ENCODE data around the gene S100A9. TPM values are rescaled to one million over a fixed set of nuclear protein-coding genes. Genes with fewer than 3 reads are reported as not detected.

The S100A9 gene
- total RNA-seq, 1 donor, result 5,352 TPM

DNA sequence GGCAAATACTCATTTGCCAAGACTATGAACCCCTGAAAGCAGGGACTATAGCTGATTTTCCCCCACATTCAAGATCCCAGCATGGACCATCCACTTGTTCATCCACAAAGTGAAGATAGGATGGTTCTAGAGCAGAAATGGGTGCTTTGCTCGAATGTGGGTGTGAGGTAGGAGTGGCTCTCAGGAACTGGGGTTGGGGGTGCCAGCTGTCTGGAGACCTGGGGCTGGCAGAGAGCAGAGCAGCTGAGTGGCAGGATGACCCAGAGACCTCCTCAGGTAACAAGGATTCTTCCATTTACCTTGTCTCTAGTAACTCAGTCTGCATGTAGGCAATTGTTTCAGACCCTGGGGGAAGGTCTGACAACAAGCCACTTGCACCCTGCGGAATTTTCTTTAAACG lies 6.0 kb downstream of the S100A9 start:
- no peak overlapping the region for H3K4me3 ChIP-seq (ENCODE audit: low read length)
- no peaks in the 10 kb centered on the region for H3K27me3 ChIP-seq (ENCODE audit: insufficient read depth, low read length)
- no peaks in the 10 kb centered on the region for H3K9me3 ChIP-seq (ENCODE audit: low read depth, low read length)
- H3K4me1 ChIP-seq (ENCODE audit: insufficient read depth, low read length), result peaks cover 77% of the 10 kb centered on the region

DNA sequence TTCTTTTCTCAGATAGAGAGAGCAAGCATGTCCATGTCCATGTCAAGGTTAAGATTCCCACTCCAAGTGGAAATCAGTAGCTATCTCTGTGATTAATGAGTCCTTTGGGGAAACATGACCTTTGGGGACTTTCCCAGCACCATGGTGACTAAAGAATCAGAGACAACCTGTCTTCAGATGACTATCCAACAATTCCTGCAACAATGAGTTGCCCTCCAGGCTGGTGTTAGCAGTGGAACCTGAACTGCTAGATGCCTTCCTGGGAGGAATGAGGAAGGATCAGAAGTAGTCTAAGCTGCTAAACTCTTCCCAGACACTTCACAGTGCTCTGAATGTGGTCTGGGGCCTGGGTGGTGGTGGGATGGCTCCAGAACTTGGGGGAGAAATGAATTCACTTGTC lies 6.5 kb downstream of the S100A9 start:
- Histone ChIP-seq H3K4me3 (ENCODE audit: low read length) (no peak overlapping the region), H3K4me1 (ENCODE audit: insufficient read depth, low read length) (peaks cover 82% of the 10 kb centered on the region), H3K27me3 (ENCODE audit: insufficient read depth, low read length) (no peaks in the 10 kb centered on the region), H3K9me3 (ENCODE audit: low read depth, low read length) (no peaks in the 10 kb centered on the region)

GRCh38 chr1:153364766-153365666 lies 7.4 kb downstream of the S100A9 start:
- H3K27me3 ChIP-seq (ENCODE audit: insufficient read depth, low read length), result no peaks in the 10 kb centered on the region
- no peak overlapping the region for H3K4me3 ChIP-seq (ENCODE audit: low read length)
- H3K4me1 ChIP-seq (ENCODE audit: insufficient read depth, low read length), result peaks cover 88% of the 10 kb centered on the region
- no peaks in the 10 kb centered on the region for H3K9me3 ChIP-seq (ENCODE audit: low read depth, low read length)

GRCh38 chr1:153365696-153366095 lies 8.0 kb downstream of the S100A9 start:
- no peaks in the 10 kb centered on the region for H3K27me3 ChIP-seq (ENCODE audit: insufficient read depth, low read length)
- H3K4me1 ChIP-seq (ENCODE audit: insufficient read depth, low read length), result peaks cover 88% of the 10 kb centered on the region
- no peaks in the 10 kb centered on the region for H3K9me3 ChIP-seq (ENCODE audit: low read depth, low read length)
- H3K4me3 ChIP-seq (ENCODE audit: low read length), result no peak overlapping the region

- Histone ChIP-seq H3K27me3 (ENCODE audit: insufficient read depth, low read length) (no peaks in the 10 kb centered on the region), H3K9me3 (ENCODE audit: low read depth, low read length) (no peaks in the 10 kb centered on the region), H3K4me1 (ENCODE audit: insufficient read depth, low read length) (peaks cover 91% of the 10 kb centered on the region), H3K4me3 (ENCODE audit: low read length) (no peak overlapping the region)
Observed at GRCh38 chr1:153366261-153366660, 8.6 kb downstream of the S100A9 start.

DNA sequence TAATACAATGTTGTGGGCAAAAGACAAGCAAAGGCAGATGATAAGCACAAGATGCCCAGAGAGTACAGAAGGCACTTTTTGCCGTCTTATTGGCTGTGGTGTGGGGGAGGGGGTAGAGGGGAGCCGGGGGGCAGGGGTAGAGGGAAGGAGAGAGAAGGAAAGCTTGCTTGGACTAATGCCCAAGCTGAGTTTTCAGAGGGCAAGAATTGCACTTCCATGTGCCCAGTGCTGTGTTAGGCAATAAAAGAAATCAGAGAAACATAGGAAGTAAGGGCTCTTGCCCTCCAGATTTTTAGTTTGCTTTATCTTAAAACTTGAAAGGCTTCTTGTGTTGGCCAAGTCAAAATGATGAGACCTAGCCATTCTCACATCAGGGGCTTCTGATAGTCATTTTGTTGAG lies 9.4 kb downstream of the S100A9 start:
- Histone ChIP-seq H3K27me3 (ENCODE audit: insufficient read depth, low read length) (no peaks in the 10 kb centered on the region), H3K9me3 (ENCODE audit: low read depth, low read length) (no peaks in the 10 kb centered on the region), H3K4me1 (ENCODE audit: insufficient read depth, low read length) (peaks cover 95% of the 10 kb centered on the region), H3K4me3 (ENCODE audit: low read length) (no peak overlapping the region)

- Histone ChIP-seq H3K27me3 (ENCODE audit: insufficient read depth, low read length) (no peaks in the 10 kb centered on the region), H3K4me3 (ENCODE audit: low read length) (no peak overlapping the region), H3K4me1 (ENCODE audit: insufficient read depth, low read length) (peaks cover 96% of the 10 kb centered on the region), H3K9me3 (ENCODE audit: low read depth, low read length) (no peaks in the 10 kb centered on the region)
Observed at GRCh38 chr1:153368495-153368894, 10.8 kb downstream of the S100A9 start.

DNA sequence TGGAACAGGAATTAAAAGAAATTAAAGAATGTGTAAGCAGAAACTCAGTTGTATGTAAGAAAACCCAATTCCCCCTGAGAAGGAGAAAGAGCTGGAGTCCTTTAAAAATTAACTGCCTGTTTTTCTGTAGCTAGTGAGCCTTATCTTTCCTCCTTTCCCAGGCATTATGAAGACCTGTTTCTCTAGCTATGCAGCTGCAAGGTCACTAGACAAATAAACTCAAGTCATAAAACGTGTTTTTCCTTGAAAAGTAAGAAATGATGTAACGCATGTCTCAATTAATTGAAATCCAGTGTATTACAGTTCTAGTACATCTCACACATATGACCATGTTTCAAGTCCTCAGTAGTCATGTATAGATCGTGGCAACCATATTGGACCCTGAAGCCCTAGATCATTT lies 12.5 kb downstream of the S100A9 start:
- H3K9me3 ChIP-seq (ENCODE audit: low read depth, low read length), result no peaks in the 10 kb centered on the region
- H3K4me1 ChIP-seq (ENCODE audit: insufficient read depth, low read length), result peaks cover 96% of the 10 kb centered on the region
- no peak overlapping the region for H3K4me3 ChIP-seq (ENCODE audit: low read length)
- no peaks in the 10 kb centered on the region for H3K27me3 ChIP-seq (ENCODE audit: insufficient read depth, low read length)

DNA sequence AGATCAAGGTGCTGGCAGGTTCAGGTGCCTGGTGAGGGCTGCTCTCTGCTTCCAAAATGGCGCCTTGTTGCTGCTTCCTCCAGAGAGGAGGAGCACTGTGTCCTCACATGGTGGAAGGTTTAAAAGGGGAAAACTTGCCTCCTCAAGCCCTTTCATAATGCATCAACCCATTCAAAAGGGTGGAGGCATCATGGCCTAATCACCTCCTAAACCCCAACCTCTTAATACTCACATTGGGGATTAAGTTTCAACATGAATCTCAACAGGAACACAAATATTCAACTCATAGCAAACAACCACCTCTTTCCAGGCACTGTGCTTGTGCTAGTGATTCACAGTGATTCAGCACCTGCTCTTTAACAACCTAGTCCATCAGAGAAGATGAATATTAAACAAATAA lies 13.6 kb downstream of the S100A9 start:
- Histone ChIP-seq H3K27me3 (ENCODE audit: insufficient read depth, low read length) (no peaks in the 10 kb centered on the region), H3K9me3 (ENCODE audit: low read depth, low read length) (no peaks in the 10 kb centered on the region), H3K4me3 (ENCODE audit: low read length) (no peak overlapping the region), H3K4me1 (ENCODE audit: insufficient read depth, low read length) (peaks cover 96% of the 10 kb centered on the region)

GRCh38 chr1:153372571-153372970 lies 14.9 kb downstream of the S100A9 start:
- peaks cover 98% of the 10 kb centered on the region for H3K4me1 ChIP-seq (ENCODE audit: insufficient read depth, low read length)
- no peaks in the 10 kb centered on the region for H3K9me3 ChIP-seq (ENCODE audit: low read depth, low read length)
- H3K27me3 ChIP-seq (ENCODE audit: insufficient read depth, low read length), result no peaks in the 10 kb centered on the region
- H3K4me3 ChIP-seq (ENCODE audit: low read length), result no peak overlapping the region

DNA sequence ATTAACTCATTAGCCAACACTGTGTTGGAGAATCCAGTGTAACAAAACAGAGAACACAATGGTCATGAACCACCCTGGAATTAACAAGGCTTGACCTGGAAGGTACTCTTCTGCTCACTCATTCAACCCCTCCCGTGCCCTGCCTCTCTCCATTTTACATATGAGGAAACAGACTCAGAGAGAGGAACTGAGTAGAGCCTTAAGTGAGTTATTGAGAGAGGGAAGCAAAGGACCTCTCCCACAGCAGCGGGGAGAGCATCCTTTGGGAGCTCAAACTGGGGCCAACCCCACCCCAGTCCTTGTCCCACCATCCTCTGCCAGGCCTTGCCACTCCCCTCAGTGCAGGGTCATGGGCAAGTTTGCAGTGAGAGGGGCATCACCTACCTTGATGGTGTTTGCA lies 16.4 kb downstream of the S100A9 start:
- Histone ChIP-seq H3K27me3 (ENCODE audit: insufficient read depth, low read length) (no peaks in the 10 kb centered on the region), H3K4me1 (ENCODE audit: insufficient read depth, low read length) (peaks cover 98% of the 10 kb centered on the region), H3K4me3 (ENCODE audit: low read length) (peak overlapping the region; percentile 12), H3K9me3 (ENCODE audit: low read depth, low read length) (no peaks in the 10 kb centered on the region)

DNA sequence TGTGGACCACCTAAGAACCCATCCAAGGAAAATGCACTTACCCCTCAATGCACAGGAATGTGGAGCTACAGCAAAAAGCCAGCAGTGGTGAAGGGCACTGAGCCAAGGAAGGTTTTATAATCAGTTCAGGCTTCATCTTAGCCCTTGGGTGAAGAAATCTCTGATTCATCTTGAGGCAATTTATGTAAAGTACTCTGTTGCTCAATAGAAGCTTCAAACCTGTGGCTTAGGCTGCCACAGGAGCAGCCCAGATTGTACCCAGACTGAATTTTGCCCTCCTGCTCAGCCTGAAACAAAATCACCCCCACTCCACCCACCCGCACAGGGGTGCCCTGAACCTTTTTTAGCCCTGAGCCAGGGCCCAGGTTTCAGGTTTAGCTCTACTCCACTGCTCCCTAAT lies 17.9 kb downstream of the S100A9 start, which contains the start of gene S100A12:
TSS of gene S100A12 (minus strand) at position 111 of the 400 bp plus-strand sequence. CDS start 1,029 bp downstream, outside the sequence.
- peaks cover 84% of the 10 kb centered on the region for H3K4me1 ChIP-seq (ENCODE audit: insufficient read depth, low read length)
- no peaks in the 10 kb centered on the region for H3K9me3 ChIP-seq (ENCODE audit: low read depth, low read length)
- peak within 1 kb of the TSS; percentile 12 for H3K4me3 ChIP-seq (ENCODE audit: low read length)
- H3K27me3 ChIP-seq (ENCODE audit: insufficient read depth, low read length), result no peaks in the 10 kb centered on the region

GRCh38 chr1:153379591-153379990 lies 21.9 kb downstream of the S100A9 start:
- Histone ChIP-seq H3K4me1 (ENCODE audit: insufficient read depth, low read length) (peaks cover 53% of the 10 kb centered on the region), H3K9me3 (ENCODE audit: low read depth, low read length) (peaks cover 17% of the 10 kb centered on the region), H3K4me3 (ENCODE audit: low read length) (no peak overlapping the region), H3K27me3 (ENCODE audit: insufficient read depth, low read length) (peaks cover 4% of the 10 kb centered on the region)

GRCh38 chr1:153380711-153381110 lies 23.1 kb downstream of the S100A9 start:
- peaks cover 53% of the 10 kb centered on the region for H3K4me1 ChIP-seq (ENCODE audit: insufficient read depth, low read length)
- H3K9me3 ChIP-seq (ENCODE audit: low read depth, low read length), result peaks cover 17% of the 10 kb centered on the region
- H3K4me3 ChIP-seq (ENCODE audit: low read length), result no peak overlapping the region
- peaks cover 4% of the 10 kb centered on the region for H3K27me3 ChIP-seq (ENCODE audit: insufficient read depth, low read length)

GRCh38 chr1:153384958-153385580 lies 27.4 kb downstream of the S100A9 start:
- no peak overlapping the region for H3K4me3 ChIP-seq (ENCODE audit: low read length)
- peaks cover 4% of the 10 kb centered on the region for H3K27me3 ChIP-seq (ENCODE audit: insufficient read depth, low read length)
- H3K9me3 ChIP-seq (ENCODE audit: low read depth, low read length), result peaks cover 17% of the 10 kb centered on the region
- peaks cover 58% of the 10 kb centered on the region for H3K4me1 ChIP-seq (ENCODE audit: insufficient read depth, low read length)

Data from mononuclear cell (primary cell).